ENCODE measurements around the gene VMA21. TPM values are rescaled to one million over a fixed set of nuclear protein-coding genes. Genes with fewer than 3 reads are reported as not detected.

Gene VMA21
- total RNA-seq, 4 donors from 2014 or later = 26.6 to 40.2 (median 30.1) TPM

- WGBS, 2 donors = 37 to 42% methylated on average over 3 of the region's 3 CpGs
- TF ChIP-seq POLR2A (IDR thresholded peaks at IDR 0.05) = no peak
- TF ChIP-seq, protein P1, sequence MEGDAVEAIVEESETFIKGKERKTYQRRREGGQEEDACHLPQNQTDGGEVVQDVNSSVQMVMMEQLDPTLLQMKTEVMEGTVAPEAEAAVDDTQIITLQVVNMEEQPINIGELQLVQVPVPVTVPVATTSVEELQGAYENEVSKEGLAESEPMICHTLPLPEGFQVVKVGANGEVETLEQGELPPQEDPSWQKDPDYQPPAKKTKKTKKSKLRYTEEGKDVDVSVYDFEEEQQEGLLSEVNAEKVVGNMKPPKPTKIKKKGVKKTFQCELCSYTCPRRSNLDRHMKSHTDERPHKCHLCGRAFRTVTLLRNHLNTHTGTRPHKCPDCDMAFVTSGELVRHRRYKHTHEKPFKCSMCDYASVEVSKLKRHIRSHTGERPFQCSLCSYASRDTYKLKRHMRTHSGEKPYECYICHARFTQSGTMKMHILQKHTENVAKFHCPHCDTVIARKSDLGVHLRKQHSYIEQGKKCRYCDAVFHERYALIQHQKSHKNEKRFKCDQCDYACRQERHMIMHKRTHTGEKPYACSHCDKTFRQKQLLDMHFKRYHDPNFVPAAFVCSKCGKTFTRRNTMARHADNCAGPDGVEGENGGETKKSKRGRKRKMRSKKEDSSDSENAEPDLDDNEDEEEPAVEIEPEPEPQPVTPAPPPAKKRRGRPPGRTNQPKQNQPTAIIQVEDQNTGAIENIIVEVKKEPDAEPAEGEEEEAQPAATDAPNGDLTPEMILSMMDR (IDR thresholded peaks at IDR 0.05) = no peak
- DNase-seq (ENCODE audit: low spot score in 2 of 2) = no peak
Measured at GRCh38 chrX:151419782-151420181, 22.8 kb downstream of the VMA21 start.

DNA sequence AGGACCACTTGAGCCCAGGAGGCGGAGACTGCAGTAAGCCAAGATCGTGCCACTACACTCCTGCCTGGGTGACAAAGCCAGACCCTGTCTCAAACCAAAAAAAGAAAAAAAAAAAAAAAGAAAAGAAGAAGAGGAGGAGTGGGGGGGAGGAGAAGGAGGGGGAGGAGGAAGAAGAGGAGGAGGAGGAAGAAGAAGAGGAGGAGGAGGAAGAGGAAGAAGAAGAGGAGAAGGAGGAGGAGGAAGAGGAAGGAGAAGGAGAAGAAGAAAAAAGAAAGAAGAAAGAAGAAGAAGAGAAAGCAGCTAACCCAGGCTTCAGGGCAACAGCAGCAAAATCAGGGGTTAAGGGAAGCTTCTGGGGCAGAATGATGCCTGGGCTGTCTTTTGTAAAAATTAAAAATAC lies 27.5 kb downstream of the VMA21 start:
- Histone ChIP-seq H3K27me3 (no peaks in the 10 kb centered on the region), H3K4me1 (no peaks in the 10 kb centered on the region), H3K4me3 (no peak overlapping the region), H3K27ac (no peak overlapping the region), H3K9me3 (no peaks in the 10 kb centered on the region), H3K36me3 (no peaks in the 10 kb centered on the region)
- WGBS, 2 donors = 57 to 85% methylated on average over 1 to 2 of the region's 2 CpGs
- TF ChIP-seq, protein P1 (IDR thresholded peaks at IDR 0.05) = no peak
- no peak for DNase-seq (ENCODE audit: low spot score in 2 of 2)

More at GRCh38 chrX:151419782-151420181, 22.8 kb downstream of the VMA21 start:
- Histone ChIP-seq H3K9me3 (no peaks in the 10 kb centered on the region), H3K36me3 (no peaks in the 10 kb centered on the region), H3K27ac (no peak overlapping the region), H3K4me3 (no peak overlapping the region), H3K4me1 (no peaks in the 10 kb centered on the region), H3K27me3 (no peaks in the 10 kb centered on the region)

- Histone ChIP-seq H3K27ac (no peak overlapping the region), H3K27me3 (no peaks in the 10 kb centered on the region), H3K4me3 (no peak overlapping the region), H3K36me3 (no peaks in the 10 kb centered on the region), H3K9me3 (no peaks in the 10 kb centered on the region), H3K4me1 (no peaks in the 10 kb centered on the region)
- TF ChIP-seq POLR2A (IDR thresholded peaks at IDR 0.05) (no peak), EP300 (IDR thresholded peaks at IDR 0.05) (no peak)
- TF ChIP-seq, protein P1 (IDR thresholded peaks at IDR 0.05) = no peak
- no peak for DNase-seq (ENCODE audit: low spot score in 2 of 2)
- 87 to 100% methylated on average over 1 of the region's 1 CpG for WGBS, 2 donors
Measured at GRCh38 chrX:151448509-151448908, 51.5 kb downstream of the VMA21 start.

- Histone ChIP-seq H3K27me3 (no peaks in the 10 kb centered on the region), H3K4me1 (no peaks in the 10 kb centered on the region), H3K9me3 (no peaks in the 10 kb centered on the region), H3K27ac (no peak overlapping the region), H3K36me3 (no peaks in the 10 kb centered on the region), H3K4me3 (no peak overlapping the region)
- DNase-seq (ENCODE audit: low spot score in 2 of 2) = no peak
- TF ChIP-seq, protein P1 (IDR thresholded peaks at IDR 0.05) = no peak
- TF ChIP-seq EP300 (IDR thresholded peaks at IDR 0.05) = no peak
- 53 to 89% methylated on average over 1 of the region's 1 CpG for WGBS, 2 donors
Measured at GRCh38 chrX:151458824-151459223, 61.8 kb downstream of the VMA21 start.

Other genes starting within 250 kb of the VMA21 start
- gene GPR50, start 220.6 kb upstream of the VMA21 start, total RNA-seq = not detected
- gene PASD1, start 166.5 kb downstream of the VMA21 start, total RNA-seq = not detected